HG03457 (cell line): ENCODE results near the gene PLPPR3.

Experiments
- ATAC-seq: cut with Tn5 transposase; IDR thresholded peaks from one replicate; pipeline ENCODE4 v1.9.1; 2021; ENCODE audit warnings: moderate number of reproducible peaks; ENCODE audit not compliant: unreplicated experiment

The PLPPR3 gene, protein sequence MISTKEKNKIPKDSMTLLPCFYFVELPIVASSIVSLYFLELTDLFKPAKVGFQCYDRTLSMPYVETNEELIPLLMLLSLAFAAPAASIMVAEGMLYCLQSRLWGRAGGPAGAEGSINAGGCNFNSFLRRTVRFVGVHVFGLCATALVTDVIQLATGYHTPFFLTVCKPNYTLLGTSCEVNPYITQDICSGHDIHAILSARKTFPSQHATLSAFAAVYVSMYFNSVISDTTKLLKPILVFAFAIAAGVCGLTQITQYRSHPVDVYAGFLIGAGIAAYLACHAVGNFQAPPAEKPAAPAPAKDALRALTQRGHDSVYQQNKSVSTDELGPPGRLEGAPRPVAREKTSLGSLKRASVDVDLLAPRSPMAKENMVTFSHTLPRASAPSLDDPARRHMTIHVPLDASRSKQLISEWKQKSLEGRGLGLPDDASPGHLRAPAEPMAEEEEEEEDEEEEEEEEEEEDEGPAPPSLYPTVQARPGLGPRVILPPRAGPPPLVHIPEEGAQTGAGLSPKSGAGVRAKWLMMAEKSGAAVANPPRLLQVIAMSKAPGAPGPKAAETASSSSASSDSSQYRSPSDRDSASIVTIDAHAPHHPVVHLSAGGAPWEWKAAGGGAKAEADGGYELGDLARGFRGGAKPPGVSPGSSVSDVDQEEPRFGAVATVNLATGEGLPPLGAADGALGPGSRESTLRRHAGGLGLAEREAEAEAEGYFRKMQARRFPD

GRCh38 chr19:821825-822503 lies at the start of gene PLPPR3:
PLPPR3 (minus strand) TSS chr19:821955; CDS start chr19:821559, 396 bp downstream.
- no peak for ATAC-seq

DNA sequence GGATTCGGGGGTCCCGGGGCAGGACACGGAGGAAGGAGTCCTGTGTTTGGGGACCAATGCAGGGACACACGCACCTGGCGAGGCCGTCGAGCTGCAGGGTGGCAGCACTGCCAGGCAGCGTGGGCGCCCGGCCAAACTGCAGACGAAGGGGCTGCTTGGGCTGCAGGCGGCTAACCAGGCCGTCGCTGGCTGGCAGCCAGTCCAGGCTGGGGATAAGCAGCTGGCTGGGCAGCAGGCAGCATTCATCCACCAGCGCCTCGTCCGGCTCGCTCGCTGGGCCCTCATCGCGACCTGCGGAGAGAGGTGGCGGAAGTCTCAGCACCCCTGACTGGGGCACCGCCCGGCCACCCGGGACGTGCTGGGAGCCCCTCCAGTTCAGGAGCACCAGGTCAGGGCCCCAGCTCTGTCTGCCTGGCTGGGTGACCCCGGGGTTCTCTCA lies 49.2 kb upstream of the PLPPR3 start:
- no peak for ATAC-seq

GRCh38 chr19:870314-870713 lies 48.6 kb upstream of the PLPPR3 start:
- no peak for ATAC-seq

DNA sequence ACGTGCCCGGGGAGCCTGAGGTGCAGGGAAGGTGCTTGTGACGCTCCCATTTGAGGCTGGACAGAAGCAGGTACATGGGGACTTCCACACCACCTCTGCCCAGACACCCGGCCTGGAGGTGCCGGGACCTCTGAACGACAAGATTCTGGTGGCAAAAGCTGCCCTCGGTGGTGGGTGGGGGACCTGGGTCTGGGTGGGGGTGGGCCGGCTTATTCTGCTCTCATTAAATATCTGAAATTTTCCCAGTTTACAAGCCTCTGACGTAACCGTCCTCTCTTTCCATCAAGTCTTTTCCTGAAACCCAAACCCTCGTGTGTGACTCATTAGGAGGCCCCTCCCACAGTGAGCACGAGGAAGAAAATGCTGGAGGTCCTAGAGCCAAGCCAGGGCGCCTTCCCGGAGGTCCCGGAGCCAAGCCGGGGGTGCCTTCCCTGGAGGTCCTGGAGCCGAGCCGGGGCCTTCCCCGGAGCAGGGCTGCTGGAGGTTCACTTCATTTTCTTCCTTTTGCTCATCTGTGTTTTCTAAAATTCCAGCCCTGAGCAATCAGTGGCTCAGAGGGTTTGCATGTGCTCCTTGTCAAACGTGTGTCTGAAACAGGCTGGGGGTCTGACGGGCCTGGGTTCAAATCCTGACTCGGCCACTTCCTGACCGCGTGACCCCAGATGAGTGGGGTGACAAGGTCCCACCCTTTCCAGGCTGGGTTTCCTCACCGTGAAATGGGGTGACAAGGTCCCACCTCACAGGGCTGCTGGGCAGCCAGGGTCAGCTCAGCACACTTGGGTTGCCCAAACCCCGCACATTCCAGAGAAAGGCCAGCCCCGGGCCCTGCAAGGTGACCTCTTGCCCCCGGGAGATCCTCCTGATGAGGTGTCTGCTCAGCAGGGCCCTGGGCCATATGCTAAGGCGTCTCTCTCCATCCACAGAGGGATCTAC lies 47.8 kb upstream of the PLPPR3 start:
- no peak for ATAC-seq

- ATAC-seq, result no peak
Measured at GRCh38 chr19:868458-869244, 46.9 kb upstream of the PLPPR3 start.

- no peak for ATAC-seq
Measured at GRCh38 chr19:867855-868457, 46.2 kb upstream of the PLPPR3 start.

- no peak for ATAC-seq
Measured at GRCh38 chr19:867301-867793, 45.6 kb upstream of the PLPPR3 start.

GRCh38 chr19:866769-867300 lies 45.1 kb upstream of the PLPPR3 start:
- no peak for ATAC-seq

DNA sequence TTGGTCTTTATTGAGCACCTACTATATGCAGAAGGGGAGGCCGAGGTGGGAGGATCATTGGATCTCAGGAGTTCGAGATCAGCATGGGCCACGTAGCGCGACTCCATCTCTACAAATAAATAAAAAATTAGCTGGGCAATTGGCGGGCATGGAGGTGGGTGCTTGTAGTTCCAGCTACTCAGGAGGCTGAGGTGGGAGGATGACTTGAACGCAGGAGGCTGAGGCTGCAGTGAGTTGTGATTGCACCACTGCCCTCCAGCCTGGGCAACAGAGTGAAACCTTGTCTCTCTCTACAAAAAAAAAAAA lies 41.5 kb upstream of the PLPPR3 start:
- no peak for ATAC-seq

DNA sequence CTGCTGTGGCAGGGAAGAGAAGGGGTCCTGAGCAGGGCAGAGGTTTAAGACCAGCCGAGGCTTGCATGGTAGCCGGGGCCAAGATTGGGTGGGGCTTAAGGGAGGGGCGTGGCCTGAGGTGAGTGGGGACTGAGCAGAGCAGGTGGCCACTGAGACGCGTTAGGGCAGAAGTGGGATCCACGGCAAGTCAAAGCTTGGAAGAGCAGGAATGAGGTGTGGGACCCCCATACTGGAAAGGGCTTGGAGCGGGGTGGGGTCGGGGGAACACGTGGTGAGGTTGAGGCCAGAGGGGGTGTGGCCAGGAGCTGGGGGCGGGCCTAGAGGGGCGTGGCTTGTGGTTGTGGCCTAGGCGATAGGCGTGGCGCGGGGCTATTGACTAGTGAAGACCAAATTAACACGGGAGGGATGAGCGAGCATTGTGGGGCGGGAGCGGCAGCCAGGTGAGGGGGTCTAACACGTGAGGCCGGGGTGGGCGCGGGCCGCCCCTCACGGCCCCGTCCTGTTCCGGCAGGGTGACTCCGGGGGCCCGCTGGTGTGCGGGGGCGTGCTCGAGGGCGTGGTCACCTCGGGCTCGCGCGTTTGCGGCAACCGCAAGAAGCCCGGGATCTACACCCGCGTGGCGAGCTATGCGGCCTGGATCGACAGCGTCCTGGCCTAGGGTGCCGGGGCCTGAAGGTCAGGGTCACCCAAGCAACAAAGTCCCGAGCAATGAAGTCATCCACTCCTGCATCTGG lies 41.0 kb upstream of the PLPPR3 start:
- no peak for ATAC-seq

DNA sequence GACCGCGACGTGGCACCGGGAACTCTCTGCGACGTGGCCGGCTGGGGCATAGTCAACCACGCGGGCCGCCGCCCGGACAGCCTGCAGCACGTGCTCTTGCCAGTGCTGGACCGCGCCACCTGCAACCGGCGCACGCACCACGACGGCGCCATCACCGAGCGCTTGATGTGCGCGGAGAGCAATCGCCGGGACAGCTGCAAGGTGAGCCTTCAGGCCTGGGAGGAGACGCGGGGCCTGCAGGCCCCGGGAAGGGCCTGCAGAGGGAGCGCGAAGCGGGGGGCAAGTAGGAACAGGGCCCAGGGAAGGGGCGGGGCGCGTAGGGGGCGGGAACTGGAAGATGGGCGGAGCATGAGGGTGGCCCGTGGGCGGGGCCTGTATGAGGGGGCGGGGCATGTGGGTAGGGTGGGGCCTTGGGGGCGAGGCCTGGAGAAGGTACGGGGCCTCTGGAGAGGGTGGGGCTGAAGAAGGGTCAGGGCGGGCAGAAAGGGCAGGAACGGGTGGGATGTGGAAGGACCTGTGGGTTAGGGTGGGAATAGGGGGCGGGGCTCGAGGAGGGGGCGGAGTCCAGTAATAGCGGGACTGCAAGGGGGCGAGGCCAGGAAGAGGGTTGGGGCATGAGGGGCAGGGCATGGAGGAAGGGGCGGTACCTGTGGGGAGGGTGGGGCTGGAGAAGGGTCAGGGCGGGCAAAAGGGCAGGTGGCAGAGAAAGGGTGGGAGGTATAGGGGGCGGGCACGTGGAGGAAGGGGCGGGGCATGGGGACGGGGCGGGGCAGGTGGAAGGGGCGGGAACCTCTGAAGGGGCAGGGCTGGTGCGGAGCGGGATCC lies 40.2 kb upstream of the PLPPR3 start:
- ATAC-seq, result no peak

- no peak for ATAC-seq
Measured at GRCh38 chr19:861141-861755, 39.5 kb upstream of the PLPPR3 start.

- no peak for ATAC-seq
Measured at GRCh38 chr19:858868-859843, 37.4 kb upstream of the PLPPR3 start, which contains the start of gene CFD. CFD (plus strand) TSS chr19:859664; CDS start chr19:859690, 26 bp downstream.

- ATAC-seq, result no peak
Measured at GRCh38 chr19:858284-858683, 36.5 kb upstream of the PLPPR3 start.

GRCh38 chr19:855566-856120 lies 33.9 kb upstream of the PLPPR3 start:
- ATAC-seq, result no peak

GRCh38 chr19:855142-855541 lies 33.4 kb upstream of the PLPPR3 start:
- ATAC-seq, result no peak
